HUES6 (cell line): ENCODE data around the gene CEP170B.

Source experiments
- H3K27ac ChIP-seq: 2 replicates; pipeline ENCODE4 v1.7.0; 2013; ENCODE audit warnings: low read depth, mild to moderate bottlenecking, low read length, inconsistent platforms
- H3K27me3 ChIP-seq: 2 replicates; pipeline ENCODE4 v1.6.1; 2013; ENCODE audit warnings: low read length; ENCODE audit not compliant: control insufficient read depth, insufficient read depth
- H3K36me3 ChIP-seq: 2 replicates; pipeline ENCODE4 v1.6.1; 2013; ENCODE audit warnings: low read length; ENCODE audit not compliant: control insufficient read depth, insufficient read depth
- H3K4me1 ChIP-seq: 2 replicates; pipeline ENCODE4 v1.6.1; 2013; ENCODE audit warnings: low read length; ENCODE audit not compliant: control insufficient read depth, insufficient read depth
- H3K4me3 ChIP-seq: 2 replicates; pipeline ENCODE4 v1.5.1; 2013; ENCODE audit warnings: low read depth, low read length
- H3K9ac ChIP-seq: one replicate; pipeline ENCODE4 v1.6.1; 2013; ENCODE audit warnings: mild to moderate bottlenecking, low read length
- H3K9me3 ChIP-seq: 2 replicates; pipeline ENCODE4 v1.6.1; 2013; ENCODE audit warnings: low read depth, low read length; ENCODE audit not compliant: control insufficient read depth, insufficient read depth

Gene CEP170B

GRCh38 chr14:104865081-104865630 lies at the start of gene CEP170B:
Gene CEP170B, plus strand, starts transcription at chr14:104865268. Its CDS starts 3,183 bp downstream, at chr14:104868451.
- Histone ChIP-seq H3K27ac (peak within 1 kb of the TSS; percentile 67; the same call in 1 of the 2 replicates), H3K36me3 (peaks cover 5% of the 10 kb centered on the region; the same call in 1 of the 2 replicates), H3K9me3 (peaks cover 9% of the 10 kb centered on the region), H3K9ac (peak within 1 kb of the TSS; percentile 85), H3K4me3 (peak within 1 kb of the TSS; percentile 91), H3K4me1 (peaks cover 14% of the 10 kb centered on the region), H3K27me3 (peaks cover 30% of the 10 kb centered on the region)

- H3K4me1 ChIP-seq: peaks cover 14% of the 10 kb centered on the region
- no peak overlapping the region; the same call in 1 of the 2 replicates for H3K27ac ChIP-seq
- H3K9me3 ChIP-seq: no peaks in the 10 kb centered on the region
- peak overlapping the region; percentile 92 for H3K9ac ChIP-seq
- H3K27me3 ChIP-seq: no peaks in the 10 kb centered on the region
- H3K4me3 ChIP-seq: peak overlapping the region; percentile 76
- no peaks in the 10 kb centered on the region for H3K36me3 ChIP-seq
Measured at GRCh38 chr14:104816616-104816884, 48.5 kb upstream of the CEP170B start.

- Histone ChIP-seq H3K27ac (no peak overlapping the region), H3K4me1 (peaks cover 14% of the 10 kb centered on the region), H3K27me3 (no peaks in the 10 kb centered on the region), H3K36me3 (no peaks in the 10 kb centered on the region), H3K4me3 (no peak overlapping the region), H3K9ac (no peak overlapping the region), H3K9me3 (no peaks in the 10 kb centered on the region)
Measured at GRCh38 chr14:104817930-104818713, 46.9 kb upstream of the CEP170B start.

GRCh38 chr14:104818714-104819161 lies 46.3 kb upstream of the CEP170B start:
- Histone ChIP-seq H3K4me1 (peaks cover 14% of the 10 kb centered on the region), H3K36me3 (no peaks in the 10 kb centered on the region), H3K9ac (no peak overlapping the region), H3K27me3 (no peaks in the 10 kb centered on the region), H3K4me3 (no peak overlapping the region), H3K9me3 (no peaks in the 10 kb centered on the region), H3K27ac (no peak overlapping the region)

- Histone ChIP-seq H3K4me1 (peaks cover 14% of the 10 kb centered on the region), H3K27ac (no peak overlapping the region), H3K9ac (no peak overlapping the region), H3K27me3 (peaks cover 2% of the 10 kb centered on the region), H3K36me3 (no peaks in the 10 kb centered on the region), H3K4me3 (no peak overlapping the region), H3K9me3 (no peaks in the 10 kb centered on the region)
Measured at GRCh38 chr14:104819361-104819781, 45.7 kb upstream of the CEP170B start.

GRCh38 chr14:104820669-104821228 lies 44.3 kb upstream of the CEP170B start:
- Histone ChIP-seq H3K27ac (no peak overlapping the region), H3K4me1 (peaks cover 14% of the 10 kb centered on the region), H3K4me3 (no peak overlapping the region)

GRCh38 chr14:104821229-104821945 lies 43.7 kb upstream of the CEP170B start:
- Histone ChIP-seq H3K4me3 (no peak overlapping the region), H3K4me1 (peaks cover 14% of the 10 kb centered on the region), H3K27me3 (peaks cover 16% of the 10 kb centered on the region), H3K27ac (no peak overlapping the region), H3K36me3 (no peaks in the 10 kb centered on the region), H3K9me3 (peaks cover 6% of the 10 kb centered on the region; the same call in 1 of the 2 replicates), H3K9ac (peak overlapping the region; percentile 5)

More at GRCh38 chr14:104820669-104821228, 44.3 kb upstream of the CEP170B start:
- Histone ChIP-seq H3K9me3 (peaks cover 6% of the 10 kb centered on the region; the same call in 1 of the 2 replicates), H3K36me3 (no peaks in the 10 kb centered on the region), H3K9ac (no peak overlapping the region), H3K27me3 (peaks cover 15% of the 10 kb centered on the region)

GRCh38 chr14:104821971-104822608 lies 43.0 kb upstream of the CEP170B start:
- Histone ChIP-seq H3K27ac (no peak overlapping the region), H3K9me3 (peaks cover 6% of the 10 kb centered on the region; the same call in 1 of the 2 replicates), H3K36me3 (no peaks in the 10 kb centered on the region), H3K4me3 (no peak overlapping the region), H3K9ac (no peak overlapping the region), H3K27me3 (peaks cover 18% of the 10 kb centered on the region), H3K4me1 (peaks cover 14% of the 10 kb centered on the region)

- H3K27me3 ChIP-seq: peaks cover 23% of the 10 kb centered on the region
- peaks cover 16% of the 10 kb centered on the region for H3K4me1 ChIP-seq
- H3K9me3 ChIP-seq: peaks cover 6% of the 10 kb centered on the region; the same call in 1 of the 2 replicates
- H3K4me3 ChIP-seq: no peak overlapping the region
- H3K36me3 ChIP-seq: no peaks in the 10 kb centered on the region
- H3K9ac ChIP-seq: no peak overlapping the region
- H3K27ac ChIP-seq: no peak overlapping the region
Measured at GRCh38 chr14:104822821-104823615, 42.0 kb upstream of the CEP170B start.
